IPS-NIHi11 (cell line): ENCODE data around the gene NOM1.
"Not testable (repeated sequence)": the region's sequence is repeated elsewhere in the genome, so short reads cannot be mapped to it uniquely, and the experiment has no call there.

Experiments used
- DNase-seq: peaks from one replicate; pipeline ENCODE4 v3.0.0; 2012; ENCODE audit warnings: mixed read lengths, low spot score

NOM1 gene

GRCh38 chr7:156949541-156950380 is at the start of gene NOM1:
TSS of gene NOM1 (plus strand) at chr7:156949712. CDS start at chr7:156949738, 26 bp downstream.
- peak; percentile 99 for DNase-seq

- not testable (repeated sequence) for DNase-seq
These were observed 49.4 kb upstream of the NOM1 start for GRCh38 chr7:156900093-156900492.

GRCh38 chr7:156903232-156903909 is 46.1 kb upstream of the NOM1 start:
- no peak for DNase-seq

GRCh38 chr7:156906200-156906649 is 43.3 kb upstream of the NOM1 start:
- DNase-seq, result no peak

GRCh38 chr7:156907656-156908055 is 41.9 kb upstream of the NOM1 start:
- no peak for DNase-seq

GRCh38 chr7:156909574-156910252 is 39.8 kb upstream of the NOM1 start:
- DNase-seq, result not testable (repeated sequence)

GRCh38 chr7:156918635-156919034 is 30.9 kb upstream of the NOM1 start:
- DNase-seq, result no peak

- no peak for DNase-seq
These were observed 30.3 kb upstream of the NOM1 start for GRCh38 chr7:156919132-156919713.

- no peak for DNase-seq
These were observed 29.4 kb upstream of the NOM1 start for GRCh38 chr7:156920076-156920475.

- not testable (repeated sequence) for DNase-seq
These were observed 28.8 kb upstream of the NOM1 start for GRCh38 chr7:156920487-156921373.

GRCh38 chr7:156922304-156922703 is 27.2 kb upstream of the NOM1 start:
- not testable (repeated sequence) for DNase-seq

GRCh38 chr7:156925821-156926220 is 23.7 kb upstream of the NOM1 start:
- not testable (repeated sequence) for DNase-seq

- DNase-seq, result no peak
These were observed 21.7 kb upstream of the NOM1 start for GRCh38 chr7:156927571-156928405.

- DNase-seq, result no peak
These were observed 21.1 kb upstream of the NOM1 start for GRCh38 chr7:156928406-156928747.

- no peak for DNase-seq
These were observed 19.5 kb upstream of the NOM1 start for GRCh38 chr7:156929789-156930539.

GRCh38 chr7:156932006-156932405 is 17.5 kb upstream of the NOM1 start:
- no peak for DNase-seq

GRCh38 chr7:156935250-156935649 is 14.3 kb upstream of the NOM1 start:
- no peak for DNase-seq

GRCh38 chr7:156936766-156937165 is 12.7 kb upstream of the NOM1 start:
- not testable (repeated sequence) for DNase-seq

- DNase-seq, result no peak
These were observed 8.9 kb upstream of the NOM1 start for GRCh38 chr7:156940421-156941122.
